IPS-NIHi7 (cell line): Measurements from ENCODE around the gene ZNF740.

Source experiments
- DNase-seq: peaks from one replicate; pipeline ENCODE4 v3.0.0; 2012; ENCODE audit warnings: mixed read lengths; ENCODE audit errors: extremely low spot score

The ZNF740 gene

DNA sequence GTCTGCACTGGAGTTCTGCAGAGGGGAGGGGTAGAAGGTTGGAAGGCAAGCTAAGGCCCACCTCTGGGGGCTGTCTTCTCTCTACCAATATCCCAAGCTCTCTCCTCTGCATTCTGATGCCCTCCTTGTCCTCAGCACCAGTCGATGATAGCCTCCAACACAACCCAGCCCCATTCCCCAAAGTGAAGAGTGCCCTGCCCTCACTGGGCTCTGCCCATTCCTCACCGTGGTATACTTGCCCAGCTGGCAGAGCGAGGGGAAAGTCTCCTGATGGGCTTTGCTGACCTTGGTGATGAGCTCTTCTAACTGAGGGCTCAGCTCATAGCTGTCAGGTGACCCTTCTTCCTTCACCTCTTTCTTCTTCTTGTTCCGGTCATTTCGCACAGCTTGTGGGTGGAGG is 33.7 kb downstream of the ZNF740 start:
- no peak for DNase-seq

DNA sequence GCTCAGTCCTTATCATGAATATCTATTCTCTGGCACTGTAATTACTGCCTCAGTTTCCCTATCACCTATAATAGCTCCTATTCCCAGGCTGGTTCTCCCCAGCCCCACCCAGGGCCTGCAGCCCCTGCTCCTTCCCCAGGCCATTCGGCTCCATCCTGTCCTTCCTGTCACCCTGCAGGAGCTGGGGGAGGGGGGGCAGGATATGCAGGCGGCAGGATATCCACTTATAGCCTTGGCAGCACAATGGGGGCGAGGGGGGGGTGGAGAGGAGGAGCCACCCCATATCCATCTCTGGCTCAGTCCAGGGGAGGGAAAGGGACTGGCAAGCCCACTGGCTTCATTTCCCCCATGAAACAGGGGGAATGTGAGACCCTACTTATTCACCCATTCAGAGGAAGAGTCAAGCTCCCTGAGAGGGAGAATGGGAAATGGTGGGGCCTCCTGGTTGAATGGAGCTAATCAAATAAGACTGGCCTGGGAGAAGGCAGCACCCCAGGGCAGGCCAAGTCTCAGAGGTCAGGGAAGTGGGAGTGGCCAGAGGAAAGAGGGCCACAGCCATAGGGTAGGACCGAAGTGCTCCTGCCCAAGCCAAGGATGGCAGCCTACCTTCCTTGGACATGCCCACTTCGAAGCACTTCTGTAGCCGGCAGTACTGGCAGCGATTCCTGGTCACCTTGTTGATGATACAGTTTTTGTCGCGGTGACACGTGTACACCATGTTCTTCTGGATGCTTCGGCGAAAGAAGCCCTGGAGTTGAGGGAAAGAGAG is 34.3 kb downstream of the ZNF740 start:
- DNase-seq, result no peak

DNA sequence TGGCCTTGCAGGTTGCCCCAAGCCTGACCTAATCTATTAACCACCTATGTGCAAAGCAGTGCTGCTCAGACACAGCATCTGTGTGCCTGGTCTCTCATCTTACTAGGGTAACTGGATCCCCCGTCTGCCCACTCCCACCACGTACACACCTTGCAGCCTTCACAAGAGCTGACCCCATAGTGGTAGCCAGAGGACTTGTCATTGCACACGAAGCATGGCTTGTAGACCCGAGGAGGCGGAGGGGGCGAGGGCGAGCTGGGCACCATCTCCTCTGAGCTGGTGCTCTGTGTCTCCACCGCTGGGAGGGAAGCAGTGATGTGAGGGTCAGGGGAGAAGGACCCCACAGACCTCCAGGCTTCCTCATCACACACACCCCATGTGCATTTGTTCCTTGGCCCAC is 35.0 kb downstream of the ZNF740 start:
- DNase-seq, result no peak

DNA sequence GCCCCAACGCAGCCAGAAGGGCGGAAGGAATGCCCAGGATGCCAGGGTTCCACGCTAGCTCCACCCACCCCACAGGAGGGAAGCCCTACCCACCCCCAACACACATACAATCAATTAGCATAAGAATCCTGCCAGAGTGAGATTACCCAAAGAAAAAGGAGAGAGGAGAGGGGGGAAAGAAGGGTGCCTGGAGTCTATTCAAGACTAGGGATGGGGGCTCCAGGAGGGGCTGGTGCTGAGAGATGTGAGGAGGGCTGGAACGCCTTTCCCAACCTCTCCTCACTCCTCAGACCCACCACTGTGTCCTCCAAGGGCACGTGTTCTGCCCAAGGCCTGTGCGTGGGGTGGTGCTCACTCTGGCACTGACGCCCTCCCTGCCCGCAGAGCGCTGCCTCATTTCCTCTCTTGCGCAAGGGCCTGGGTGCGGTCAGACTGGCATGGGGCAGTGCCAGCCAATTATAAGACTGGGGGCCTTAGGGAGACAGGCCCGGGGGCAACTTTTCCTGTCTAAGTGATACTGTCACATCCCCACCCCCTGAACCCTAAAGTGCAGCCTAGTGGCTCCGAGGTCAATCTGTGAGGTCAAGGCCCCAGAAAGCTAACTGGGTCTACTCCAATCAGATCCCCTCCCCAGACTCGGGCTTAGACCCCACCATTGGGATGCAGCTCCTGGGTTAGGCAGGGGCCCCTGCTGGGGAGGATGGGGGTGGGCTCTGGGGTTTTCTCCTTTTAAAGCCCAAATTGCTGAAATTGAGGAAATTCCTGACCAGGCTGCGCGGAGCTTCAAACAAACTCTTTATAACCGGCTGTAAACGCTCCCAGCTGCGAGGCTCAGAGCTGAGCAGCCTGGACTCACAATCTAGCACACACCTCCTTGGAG is 36.8 kb downstream of the ZNF740 start:
- DNase-seq, result peak; percentile 75

DNA sequence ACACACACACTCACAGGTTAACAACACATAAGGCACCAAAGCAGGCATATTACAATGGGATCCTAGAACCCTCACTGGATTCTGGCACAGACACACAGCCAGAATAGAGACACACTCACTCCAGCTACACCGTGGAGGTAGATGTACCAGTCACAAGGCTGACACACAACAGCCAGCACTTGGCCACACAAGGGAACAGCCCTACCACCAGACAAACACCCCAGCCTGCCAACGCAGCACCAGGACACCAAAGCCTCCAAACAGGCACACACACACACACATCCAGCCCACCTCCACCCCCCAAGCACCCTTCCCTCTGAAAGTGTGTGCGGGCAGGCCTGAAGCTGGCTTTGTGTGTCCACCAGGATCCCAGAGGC is 37.4 kb downstream of the ZNF740 start:
- no peak for DNase-seq

DNA sequence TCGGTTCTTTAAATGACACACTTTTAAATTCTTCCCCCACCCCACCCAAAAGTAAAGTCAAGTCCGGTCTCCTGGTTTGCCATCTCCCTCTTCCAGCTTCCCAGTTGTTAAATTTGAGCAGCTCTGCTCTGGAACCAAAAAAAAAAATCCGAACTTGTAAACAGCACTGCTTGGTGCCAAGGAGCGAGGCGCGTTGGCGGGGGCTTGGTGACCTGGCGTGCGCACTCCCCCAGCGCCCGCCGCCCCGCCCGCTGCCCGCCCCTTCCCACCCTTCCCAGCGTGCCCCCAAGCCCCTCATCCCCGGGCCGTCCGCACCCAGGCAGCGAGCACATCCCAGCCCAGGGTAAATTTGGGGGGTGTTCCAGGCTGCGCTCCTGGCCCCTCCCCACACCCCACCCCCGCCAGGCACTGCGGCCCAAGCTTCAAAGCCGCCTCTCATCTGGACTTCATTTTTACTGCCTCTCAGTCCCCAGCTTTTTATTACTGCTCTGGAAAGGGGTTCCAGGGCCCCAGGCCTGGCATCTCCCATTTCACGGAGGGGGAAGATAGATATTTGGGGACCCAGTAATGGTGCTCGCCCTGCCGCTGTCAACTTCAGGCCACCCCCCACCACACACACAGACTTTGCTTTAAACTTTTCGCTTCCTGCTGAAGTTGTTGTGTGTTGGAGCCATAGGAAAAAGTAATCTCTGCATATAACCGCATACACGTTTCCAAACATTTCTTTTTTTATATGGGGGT is 38.2 kb downstream of the ZNF740 start:
- no peak for DNase-seq

DNA sequence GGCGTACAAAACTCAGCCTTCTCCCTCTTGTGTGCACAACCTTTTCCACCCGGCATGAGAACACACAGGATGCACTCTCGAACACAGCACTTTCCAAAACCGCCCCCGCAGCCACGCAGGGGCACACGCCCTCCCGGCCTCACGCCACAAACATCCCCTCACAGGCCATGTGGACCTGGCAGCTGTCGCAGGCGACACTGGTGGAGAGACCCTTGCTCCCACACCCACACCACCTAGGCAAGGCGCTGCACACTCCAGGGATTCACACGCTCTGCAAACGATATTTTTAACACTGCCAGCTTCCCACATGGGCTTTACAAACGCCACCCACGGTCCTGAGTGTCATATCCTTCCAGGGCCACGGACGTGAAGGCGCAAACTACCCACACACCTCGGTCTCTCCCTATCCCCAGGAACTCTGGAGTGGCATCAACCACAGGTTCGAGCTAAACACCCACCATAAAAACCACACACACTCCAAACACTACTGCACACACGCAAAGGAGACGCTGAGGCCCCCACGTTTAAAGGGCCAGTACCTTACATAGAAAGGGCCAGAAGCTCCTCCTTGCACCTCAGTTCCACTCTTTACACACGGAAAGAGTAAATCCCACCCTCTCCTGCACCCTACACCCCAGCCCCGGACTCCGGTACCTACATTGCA is 38.9 kb downstream of the ZNF740 start:
- no peak for DNase-seq

DNA sequence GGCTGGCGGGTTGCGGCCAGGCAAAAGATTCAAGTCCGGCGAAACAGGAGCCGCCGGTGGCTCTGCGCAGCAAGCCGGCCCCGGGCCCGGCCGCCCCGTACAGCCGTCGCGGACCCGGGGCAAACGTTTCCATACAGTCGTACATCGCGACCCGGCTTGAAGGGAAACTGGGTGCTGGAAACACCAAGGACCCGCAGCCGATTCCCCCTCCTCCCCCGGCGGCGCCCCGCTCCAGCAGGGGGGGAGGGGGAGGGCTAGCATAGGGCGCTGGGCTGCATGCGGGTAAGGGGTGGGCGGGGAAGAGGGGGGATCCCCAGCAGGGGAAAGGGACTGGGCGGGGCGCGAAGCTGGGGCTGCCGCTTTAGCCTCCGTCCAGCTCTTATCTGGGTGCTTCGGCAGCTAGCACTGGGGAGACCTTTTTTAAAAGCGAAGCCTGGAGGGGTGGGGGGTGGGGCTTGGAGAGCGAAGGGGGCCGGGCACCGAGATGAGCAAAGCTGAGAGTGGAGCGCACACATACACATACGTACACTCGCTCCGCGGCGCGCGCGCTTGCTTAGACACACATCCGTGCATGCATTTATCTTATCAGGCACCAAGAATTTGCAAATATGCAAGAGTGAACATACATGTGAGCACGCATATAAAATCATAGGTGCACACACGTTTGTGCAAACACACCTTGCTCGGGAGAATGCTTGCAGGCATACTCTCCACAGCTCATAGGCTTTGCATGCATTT is 39.6 kb downstream of the ZNF740 start:
- DNase-seq, result peak; percentile 65

DNA sequence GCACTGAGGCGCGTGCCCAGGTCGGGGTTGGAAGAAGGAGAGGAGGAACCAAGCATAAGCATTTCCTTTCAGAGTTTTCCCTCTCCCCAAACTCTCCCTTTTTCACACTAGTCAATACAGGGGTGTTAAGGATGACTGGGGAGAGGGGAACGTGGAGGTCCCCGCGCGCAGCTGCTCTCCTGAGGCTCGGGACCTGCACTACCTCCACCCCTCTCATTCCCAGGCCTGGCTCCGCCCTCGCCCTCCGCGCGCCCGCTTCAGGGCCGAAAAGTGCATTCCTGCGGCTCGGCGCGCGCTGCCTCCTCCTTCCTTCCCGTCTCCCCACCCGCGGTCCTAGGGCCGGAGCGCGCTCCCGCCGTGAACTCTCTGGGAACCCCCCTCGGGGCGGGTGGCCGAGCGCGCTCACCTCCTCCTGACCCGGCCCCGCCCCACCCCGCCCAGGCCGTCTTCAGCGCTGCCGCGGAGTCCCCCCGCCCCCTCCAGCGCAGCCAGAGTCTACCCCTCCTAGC is 40.2 kb downstream of the ZNF740 start:
- peak; percentile 89 for DNase-seq

DNA sequence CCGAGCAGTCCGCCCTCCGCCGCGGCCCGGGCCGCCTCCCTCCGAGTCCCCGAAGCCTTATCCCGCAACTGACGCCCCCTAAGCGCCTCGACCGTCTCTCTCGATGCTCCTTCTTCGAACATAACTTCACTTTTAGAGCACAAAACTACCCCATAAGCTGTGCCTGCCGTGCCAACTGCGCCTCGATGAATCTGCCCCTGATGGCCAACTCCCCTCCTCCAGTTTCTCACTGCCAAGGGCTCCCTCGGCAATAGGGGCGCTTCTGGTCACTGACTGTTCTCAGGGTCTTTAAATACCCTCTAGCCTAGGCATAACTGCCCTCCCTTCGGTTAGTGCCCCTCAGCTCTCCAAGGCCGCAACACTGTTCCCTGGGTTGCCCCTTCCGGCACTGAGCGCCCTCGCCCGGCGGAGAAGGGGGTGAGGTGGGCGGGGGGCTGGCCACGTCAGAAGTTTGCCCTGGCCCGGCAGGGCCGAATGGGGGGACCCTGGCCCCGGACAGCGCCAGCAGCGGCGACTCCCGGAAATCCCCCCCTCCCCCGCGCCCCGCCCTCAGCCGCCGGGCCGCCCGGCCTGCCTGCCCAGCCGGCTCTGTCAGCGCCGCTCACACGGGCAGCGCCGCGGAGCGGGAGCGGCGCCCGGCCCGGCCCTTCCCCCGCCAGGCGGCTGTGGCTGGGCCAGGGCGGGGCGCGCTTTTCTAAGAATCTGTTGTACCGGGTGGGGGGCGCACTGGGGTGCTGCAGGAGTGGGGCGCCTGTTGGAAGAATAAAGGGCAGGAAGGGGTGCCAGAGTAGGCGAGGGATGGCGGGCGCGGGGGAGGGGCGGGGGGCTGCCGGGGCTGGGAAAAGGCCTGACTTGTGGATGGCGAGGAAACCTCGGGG is 40.9 kb downstream of the ZNF740 start:
- peak; percentile 77 for DNase-seq

DNA sequence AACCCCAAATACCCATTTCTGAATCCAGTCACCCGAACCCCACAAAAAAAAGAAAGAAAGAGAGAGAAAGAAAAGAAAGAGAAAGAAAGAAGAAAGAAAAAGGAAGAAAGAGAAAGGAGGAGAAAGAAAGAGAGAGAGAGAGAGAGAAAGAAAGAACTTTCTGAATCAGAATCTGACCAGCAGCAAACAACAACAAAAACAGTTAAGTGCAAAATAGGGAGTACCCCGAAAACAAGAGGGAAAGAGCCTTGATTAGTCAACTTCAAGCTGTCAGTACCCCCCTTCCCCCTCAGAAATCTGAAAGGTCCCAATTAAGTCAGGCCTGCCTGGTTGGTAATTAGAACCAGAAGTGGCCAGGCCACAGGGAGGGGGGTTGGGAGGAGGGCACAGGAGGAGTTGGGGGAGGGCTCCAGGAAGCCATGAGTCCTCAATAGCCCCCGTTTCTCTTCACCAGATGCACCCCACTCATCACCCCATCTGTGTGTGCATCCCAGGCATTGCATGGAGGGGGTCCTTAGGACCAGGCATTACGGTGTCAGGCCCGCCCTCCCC is 41.7 kb downstream of the ZNF740 start:
- no peak for DNase-seq

DNA sequence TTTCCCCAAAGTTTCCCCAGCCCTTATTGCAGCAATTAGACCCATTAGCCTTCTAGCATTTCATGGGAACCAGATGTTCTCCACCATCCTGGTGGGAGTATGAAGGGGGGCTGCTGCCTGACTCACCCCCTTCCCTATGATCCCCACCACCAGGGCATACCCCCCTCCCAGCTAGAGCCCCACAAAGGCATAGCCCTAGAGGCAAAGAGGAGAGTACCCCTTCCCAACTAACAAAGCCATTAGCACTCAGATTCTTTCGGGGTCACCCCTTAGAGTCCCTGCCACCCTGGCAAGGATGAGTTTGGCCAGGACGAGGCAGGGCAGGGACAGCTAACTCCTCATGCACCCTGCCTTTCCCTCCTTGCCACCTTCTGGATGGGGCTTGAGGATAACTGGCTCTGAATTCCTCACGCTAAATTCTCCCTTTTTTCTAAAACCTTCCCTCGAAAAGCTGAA is 42.3 kb downstream of the ZNF740 start:
- DNase-seq, result no peak

DNA sequence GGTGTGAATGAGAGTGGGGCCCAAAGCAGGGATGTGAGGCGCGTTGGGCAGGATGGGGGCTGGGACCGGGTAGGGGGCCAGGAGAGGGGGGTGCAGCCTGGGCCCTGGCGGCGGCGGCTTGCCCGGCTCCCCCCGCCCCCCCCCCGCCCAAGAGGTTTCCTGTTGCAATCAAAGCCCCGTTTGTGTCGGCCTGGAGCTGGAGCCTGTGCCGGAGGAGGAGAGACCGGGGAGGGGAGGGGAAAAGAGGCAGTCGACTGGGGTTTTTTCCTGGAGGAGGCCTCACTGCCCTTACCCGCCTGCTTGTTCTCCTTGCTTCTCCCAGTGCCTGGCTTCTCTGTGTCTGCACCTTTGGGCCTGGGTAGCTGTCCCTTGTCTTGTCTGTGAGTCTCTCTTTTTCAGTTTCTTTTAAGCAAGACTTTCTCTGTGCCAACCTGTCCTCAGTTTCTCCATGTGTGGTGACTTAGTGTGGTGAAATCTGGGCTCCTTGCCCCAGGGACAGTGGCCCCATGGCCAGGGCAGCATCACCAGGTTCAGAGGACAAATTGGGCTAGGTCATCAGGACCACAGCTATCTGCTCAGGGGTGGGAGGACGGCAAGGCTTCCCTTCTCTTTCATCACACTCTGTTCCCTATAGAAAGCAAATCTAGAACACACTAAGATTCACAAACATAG is 43.0 kb downstream of the ZNF740 start:
- no peak for DNase-seq

DNA sequence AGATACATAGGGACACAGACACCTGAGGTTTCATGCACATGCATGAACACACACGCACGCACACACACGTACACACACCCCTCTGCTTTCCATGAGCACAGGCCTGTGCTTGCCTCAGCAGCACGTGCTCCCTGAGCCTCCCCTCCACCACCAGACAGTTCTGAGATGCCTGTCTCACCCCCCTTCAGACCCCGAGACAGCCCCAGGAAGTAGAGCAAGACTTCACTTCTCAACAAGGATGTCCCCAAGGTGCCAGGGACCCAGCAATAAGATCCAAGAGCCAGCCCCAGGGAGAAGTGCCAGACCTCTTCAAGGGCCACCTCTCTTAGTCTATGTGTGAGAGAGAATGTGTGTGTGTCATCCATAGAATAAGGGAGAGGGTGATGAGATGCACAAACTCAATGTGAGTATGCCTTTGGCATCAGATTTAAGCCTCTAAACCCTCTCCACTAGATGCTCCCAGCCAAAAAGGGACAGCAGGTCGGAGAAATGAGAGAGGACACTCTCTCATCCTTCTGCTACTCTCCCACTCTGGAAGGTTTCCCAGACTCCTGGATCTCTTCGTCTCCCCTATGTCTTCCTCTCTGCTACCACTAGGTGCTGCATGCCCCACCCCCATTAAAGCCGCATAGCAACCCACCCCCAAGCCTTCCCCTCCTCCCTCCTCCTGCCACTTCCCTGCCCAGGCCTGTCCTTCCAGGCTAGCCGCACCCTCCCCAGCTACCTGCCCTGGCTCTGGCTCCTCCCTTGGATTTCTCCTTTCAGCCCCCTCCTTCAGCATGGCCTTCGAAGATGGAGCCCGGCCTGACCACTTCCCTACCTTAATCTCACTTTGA is 43.8 kb downstream of the ZNF740 start:
- DNase-seq, result peak; percentile 83

DNA sequence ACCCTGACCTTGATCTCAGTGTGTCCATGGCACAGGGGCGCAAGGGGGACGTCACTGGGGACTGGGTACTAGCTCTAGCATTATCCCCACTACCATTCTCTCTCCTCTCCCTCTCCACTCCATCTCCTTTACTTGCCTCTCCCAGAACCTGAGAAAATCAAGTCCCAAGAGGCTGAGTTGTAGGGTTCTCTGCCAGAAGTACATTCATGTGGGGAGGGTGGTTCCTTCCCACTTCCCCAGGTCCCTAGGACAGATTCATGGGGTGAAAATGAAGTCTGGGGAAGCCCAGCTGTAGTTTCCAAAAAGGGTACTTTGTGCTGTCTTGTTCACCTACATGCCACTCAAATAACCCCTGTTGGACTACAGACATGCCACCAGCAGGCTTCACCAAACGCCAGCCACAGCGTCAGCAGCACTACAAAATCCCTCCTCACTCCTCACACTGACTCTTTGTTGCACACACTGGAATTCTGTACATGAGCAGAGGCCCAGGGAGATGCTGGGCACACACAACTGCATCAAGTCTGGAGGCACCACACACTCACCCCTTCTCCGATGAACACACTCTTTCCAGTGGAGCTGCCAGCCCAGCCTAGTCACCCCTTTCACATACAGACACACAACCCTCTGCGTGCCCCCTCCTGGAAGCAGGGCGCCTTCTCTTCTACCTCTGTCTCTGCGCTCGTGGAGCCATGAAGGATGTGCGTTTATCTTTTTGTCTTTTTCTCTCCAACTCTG is 44.5 kb downstream of the ZNF740 start:
- DNase-seq, result no peak

DNA sequence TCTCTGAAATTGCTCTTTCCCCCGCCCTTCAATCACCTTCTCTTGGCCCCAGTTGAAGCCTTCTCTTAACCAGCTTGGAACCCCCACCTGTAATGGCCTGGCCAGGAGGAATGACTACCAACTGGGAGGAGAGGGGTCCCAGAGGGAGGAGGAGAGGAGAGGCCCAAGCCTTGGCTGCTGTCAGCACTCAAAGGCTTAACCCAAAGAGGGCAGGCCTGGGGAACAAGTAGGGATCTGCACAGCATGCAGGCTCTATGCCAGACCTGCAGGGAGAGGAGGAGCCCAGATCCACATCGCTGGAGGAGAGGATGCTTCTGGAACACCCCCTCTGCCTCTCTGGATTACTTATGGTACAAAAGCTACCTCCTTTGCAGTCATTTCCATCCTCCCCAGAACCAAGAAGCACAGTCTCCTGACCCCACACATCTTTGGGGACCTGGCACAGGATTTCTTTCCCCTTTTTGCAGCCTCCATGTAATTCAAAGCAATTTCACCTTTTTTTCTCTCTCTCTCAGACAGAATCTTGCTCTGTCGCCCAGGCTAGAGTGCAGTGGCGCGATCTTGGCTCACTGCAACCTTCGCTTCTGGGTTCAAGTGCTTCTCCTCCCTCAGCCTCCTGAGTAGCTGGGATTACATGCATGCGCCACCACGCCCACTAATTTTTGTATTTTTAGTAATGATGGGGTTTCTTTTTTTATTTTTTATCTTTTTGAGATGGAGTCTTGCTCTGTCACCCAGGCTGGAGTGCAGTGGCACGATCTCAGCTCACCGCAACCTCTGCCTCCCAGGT is 45.3 kb downstream of the ZNF740 start:
- no peak for DNase-seq

DNA sequence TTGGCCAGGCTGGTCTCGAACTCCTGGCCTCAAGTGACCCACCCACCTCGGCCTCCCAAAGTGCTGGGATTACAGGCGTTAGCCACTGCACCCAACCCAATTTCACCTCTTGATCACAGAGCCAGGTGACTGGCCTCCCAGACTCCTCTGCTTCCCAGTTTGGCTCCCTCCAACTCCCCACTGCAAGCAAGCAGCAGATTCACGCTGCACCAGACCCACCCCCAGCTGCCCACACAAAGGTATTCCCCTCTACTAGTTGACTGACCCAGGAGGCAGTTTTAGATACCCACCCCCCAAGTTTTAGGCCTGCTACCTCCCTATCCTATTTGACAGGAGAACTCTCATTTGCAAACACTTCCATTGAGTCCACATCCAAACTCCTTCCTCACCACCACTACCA is 46.3 kb downstream of the ZNF740 start:
- DNase-seq, result no peak
